Stomach (tissue), 4 donors: ENCODE data around the gene SFMBT2.

Source experiments
- CTCF ChIP-seq, 7 experiments: fragments of 450-650 bp in 4 of 7; fragments of 200-600 bp in 3 of 7; sonication (generic) in 3 of 7; IDR thresholded peaks; one replicate each; pipeline ENCODE4 v1.5.1; 2016 to 2019; ENCODE audit warnings: antibody characterized with exemption in 7 of 7, control low read depth in 2 of 7, mild to moderate bottlenecking in 1 of 7
- POLR2A ChIP-seq, 4 donors: fragments of 450-650 bp; IDR thresholded peaks; one replicate each; pipeline ENCODE4 v1.6.1; 2016; ENCODE audit warnings: antibody characterized with exemption in 4 of 4, control low read depth in 2 of 4, mild to moderate bottlenecking in 1 of 4, moderate library complexity in 1 of 4
- POLR2AphosphoS5 ChIP-seq, 3 donors: sonication (generic); formaldehyde crosslinking; IDR thresholded peaks; one replicate each; pipeline ENCODE4 v1.6.1; 2016; ENCODE audit warnings: antibody characterized with exemption in 3 of 3

DNA sequence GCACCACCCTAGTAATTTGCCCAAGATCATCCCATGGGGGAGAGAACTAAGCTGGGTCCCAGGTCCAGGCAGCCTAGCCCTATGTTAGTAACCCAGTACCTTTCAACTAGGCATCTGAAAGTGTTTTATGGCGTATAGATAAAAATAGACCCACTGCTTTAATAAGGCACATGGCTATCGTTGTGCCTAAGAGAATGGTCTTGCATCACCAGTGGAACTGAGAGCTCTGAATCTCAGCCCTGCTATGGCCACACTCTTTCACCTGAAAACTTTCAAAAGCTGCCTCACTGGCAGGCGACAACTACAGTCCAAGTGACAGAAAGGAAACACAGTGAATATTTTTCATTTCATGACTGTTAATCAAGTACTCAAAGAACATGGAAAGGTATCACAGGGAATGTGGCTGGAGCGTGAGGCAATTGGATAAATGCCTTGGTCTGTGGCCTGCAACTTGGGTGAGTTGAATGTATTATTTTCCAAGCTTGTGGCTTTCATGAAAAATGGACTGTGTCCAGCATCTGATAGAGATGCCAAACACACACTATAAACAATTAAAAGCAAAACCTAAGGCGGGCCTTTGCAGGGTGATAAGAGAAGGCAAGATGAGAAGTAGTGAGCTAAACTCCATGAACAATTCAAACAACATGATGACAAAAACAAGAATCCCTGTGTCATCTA is 18.0 kb upstream of the SFMBT2 start:
- TF ChIP-seq CTCF (IDR thresholded peaks at IDR 0.05) (no peak), POLR2AphosphoS5 (IDR thresholded peaks at IDR 0.05) (no peak), POLR2A (IDR thresholded peaks at IDR 0.05) (no peak)
